Measurements from ENCODE around the gene LYRM4. TPM values are rescaled to one million over a fixed set of nuclear protein-coding genes. Genes with fewer than 3 reads are reported as not detected.

LYRM4 gene
- total RNA-seq, 4 donors from 2014 or later = 6.3 to 13.7 (median 7.8) TPM

DNA sequence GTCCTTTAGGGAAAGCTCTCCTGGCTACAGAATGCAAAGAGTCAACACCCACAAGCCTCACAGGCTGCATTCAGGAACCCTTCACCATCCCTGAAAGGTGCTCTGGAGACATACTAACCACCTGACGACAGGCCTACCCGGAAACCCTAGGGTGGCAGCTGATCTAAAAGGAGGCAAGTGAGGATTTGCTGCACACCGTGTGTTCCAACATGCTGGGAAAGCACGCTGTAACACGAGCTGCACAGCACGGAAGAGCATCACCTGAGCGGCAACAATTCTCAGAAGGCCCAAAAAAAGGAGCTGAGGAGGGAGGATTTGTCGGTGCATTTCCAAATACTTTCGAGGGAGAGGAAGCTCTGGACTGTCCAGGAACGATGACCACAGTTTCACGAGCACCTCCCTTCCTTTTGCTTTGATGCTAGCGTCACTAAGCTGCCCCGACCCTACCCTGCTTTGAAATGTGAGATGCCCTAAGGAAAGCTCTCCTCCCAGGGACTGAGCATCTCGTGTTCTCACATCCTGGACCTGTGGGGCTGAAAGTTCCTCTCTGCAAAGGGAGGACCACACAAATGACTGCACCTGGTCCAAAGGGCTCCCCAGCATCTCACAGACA, 88.6 kb downstream of the LYRM4 start:
- Histone ChIP-seq H3K36me3 (no peaks in the 10 kb centered on the region), H3K27me3 (no peaks in the 10 kb centered on the region), H3K4me3 (no peak overlapping the region), H3K9me3 (no peaks in the 10 kb centered on the region), H3K27ac (no peak overlapping the region), H3K4me1 (peaks cover 0 to 6% (median 0%) of the 10 kb centered on the region in 4 donors)
- no peak for DNase-seq
- TF ChIP-seq, protein P1, sequence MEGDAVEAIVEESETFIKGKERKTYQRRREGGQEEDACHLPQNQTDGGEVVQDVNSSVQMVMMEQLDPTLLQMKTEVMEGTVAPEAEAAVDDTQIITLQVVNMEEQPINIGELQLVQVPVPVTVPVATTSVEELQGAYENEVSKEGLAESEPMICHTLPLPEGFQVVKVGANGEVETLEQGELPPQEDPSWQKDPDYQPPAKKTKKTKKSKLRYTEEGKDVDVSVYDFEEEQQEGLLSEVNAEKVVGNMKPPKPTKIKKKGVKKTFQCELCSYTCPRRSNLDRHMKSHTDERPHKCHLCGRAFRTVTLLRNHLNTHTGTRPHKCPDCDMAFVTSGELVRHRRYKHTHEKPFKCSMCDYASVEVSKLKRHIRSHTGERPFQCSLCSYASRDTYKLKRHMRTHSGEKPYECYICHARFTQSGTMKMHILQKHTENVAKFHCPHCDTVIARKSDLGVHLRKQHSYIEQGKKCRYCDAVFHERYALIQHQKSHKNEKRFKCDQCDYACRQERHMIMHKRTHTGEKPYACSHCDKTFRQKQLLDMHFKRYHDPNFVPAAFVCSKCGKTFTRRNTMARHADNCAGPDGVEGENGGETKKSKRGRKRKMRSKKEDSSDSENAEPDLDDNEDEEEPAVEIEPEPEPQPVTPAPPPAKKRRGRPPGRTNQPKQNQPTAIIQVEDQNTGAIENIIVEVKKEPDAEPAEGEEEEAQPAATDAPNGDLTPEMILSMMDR (IDR thresholded peaks at IDR 0.05) = no peak
- no peak for TF ChIP-seq POLR2A (IDR thresholded peaks at IDR 0.05)

DNA sequence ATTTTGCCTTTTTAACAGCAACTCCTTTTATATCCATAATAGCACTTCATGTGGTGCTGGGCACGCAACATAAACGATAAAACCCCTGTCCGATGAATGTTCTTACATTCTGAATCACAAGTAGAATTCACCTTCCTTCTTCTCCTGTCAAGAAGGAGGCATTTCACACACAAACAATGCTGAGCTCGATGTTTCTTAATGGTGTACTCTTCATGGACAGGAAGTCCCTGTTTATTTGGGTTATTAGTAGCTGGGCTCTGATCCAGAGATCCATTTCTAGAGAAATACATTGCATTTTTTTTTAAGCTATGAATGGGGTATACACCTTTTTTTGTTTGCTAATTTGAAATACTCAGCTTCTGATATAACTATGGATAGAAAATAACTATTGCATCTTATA, 93.2 kb downstream of the LYRM4 start:
- Histone ChIP-seq H3K4me3 (no peak overlapping the region), H3K36me3 (no peaks in the 10 kb centered on the region), H3K27ac (no peak overlapping the region), H3K4me1 (no peaks in the 10 kb centered on the region), H3K27me3 (no peaks in the 10 kb centered on the region), H3K9me3 (no peaks in the 10 kb centered on the region)
- no peak for TF ChIP-seq POLR2A (IDR thresholded peaks at IDR 0.05)
- no peak for DNase-seq

DNA sequence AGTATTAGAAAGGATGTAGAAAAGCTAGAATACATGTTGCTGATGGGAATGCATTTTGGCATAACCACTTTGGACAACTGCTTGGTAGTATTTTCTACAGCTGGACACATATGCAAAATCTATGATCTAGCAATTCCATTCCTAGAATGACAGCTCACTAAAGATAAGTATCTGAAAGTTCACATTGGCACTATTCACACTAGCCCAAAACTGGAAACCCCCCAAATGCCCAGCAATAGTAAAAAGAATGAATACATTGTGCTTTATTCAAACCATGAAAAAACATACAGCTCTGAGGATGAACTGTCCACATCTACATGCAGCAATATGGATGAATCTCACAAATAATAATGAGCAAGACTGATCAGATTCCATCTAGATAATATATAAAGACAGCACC, 96.7 kb downstream of the LYRM4 start:
- Histone ChIP-seq H3K27me3 (no peaks in the 10 kb centered on the region), H3K9me3 (no peaks in the 10 kb centered on the region), H3K4me3 (no peak overlapping the region), H3K4me1 (no peaks in the 10 kb centered on the region), H3K36me3 (no peaks in the 10 kb centered on the region), H3K27ac (no peak overlapping the region)
- DNase-seq = no peak
- no peak for TF ChIP-seq POLR2A (IDR thresholded peaks at IDR 0.05)
- TF ChIP-seq, protein P1 (IDR thresholded peaks at IDR 0.05) = no peak

GRCh38 chr6:5163247-5163646, 97.5 kb downstream of the LYRM4 start:
- TF ChIP-seq, protein P1 (IDR thresholded peaks at IDR 0.05) = no peak
- no peak for TF ChIP-seq POLR2A (IDR thresholded peaks at IDR 0.05)

DNA sequence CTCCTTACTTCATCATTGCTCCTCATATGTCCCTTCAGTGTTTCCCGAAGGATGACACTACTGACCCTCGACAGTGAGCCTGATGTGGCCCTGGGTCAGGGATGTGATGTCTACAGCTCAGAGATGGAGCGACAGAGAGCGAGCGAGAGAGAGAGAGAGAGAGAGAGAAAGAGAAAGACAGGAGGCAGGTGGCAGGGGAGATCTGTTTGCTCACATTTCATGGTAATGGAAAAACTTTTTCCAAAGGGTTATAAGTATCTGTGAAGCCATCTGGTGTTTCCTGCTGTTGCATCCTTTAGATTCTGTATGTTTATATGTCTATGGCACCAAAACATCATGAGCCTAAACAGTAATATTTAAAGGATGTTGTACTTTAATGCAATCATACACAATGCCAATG, 98.4 kb downstream of the LYRM4 start:
- H3K9me3 ChIP-seq = no peaks in the 10 kb centered on the region
- no peak overlapping the region for H3K4me3 ChIP-seq
- no peak for DNase-seq
- H3K27ac ChIP-seq = no peak overlapping the region
- H3K4me1 ChIP-seq = no peaks in the 10 kb centered on the region
- TF ChIP-seq POLR2A (IDR thresholded peaks at IDR 0.05) = no peak
- H3K27me3 ChIP-seq = no peaks in the 10 kb centered on the region
- no peaks in the 10 kb centered on the region for H3K36me3 ChIP-seq

More at GRCh38 chr6:5163247-5163646, 97.5 kb downstream of the LYRM4 start:
- Histone ChIP-seq H3K27ac (no peak overlapping the region), H3K9me3 (no peaks in the 10 kb centered on the region), H3K4me1 (no peaks in the 10 kb centered on the region), H3K4me3 (no peak overlapping the region), H3K27me3 (no peaks in the 10 kb centered on the region), H3K36me3 (no peaks in the 10 kb centered on the region)
- no peak for DNase-seq

DNA sequence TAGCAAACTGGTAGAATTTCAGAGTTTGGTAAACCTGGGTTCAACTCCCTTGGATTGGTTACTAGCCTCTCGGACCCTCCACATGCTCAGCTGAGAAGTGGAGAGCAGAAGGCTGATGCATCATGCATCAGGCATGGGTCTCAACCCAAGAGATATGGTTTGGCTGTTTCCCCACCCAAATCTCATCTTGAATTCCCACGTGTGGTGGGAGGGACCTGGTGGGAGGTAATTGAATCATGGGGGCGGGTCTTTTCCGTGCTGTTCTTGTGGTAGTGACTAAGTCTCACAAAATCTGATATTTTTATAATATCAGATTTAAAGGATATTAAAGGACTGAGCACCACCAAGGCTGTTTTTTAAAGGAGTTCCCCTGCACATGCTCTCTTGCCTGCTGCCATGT, 100.5 kb downstream of the LYRM4 start:
- Histone ChIP-seq H3K27ac (no peak overlapping the region), H3K4me3 (no peak overlapping the region), H3K36me3 (no peaks in the 10 kb centered on the region), H3K27me3 (no peaks in the 10 kb centered on the region), H3K9me3 (no peaks in the 10 kb centered on the region), H3K4me1 (no peaks in the 10 kb centered on the region)
- TF ChIP-seq POLR2A (IDR thresholded peaks at IDR 0.05) = no peak
- TF ChIP-seq, protein P1 (IDR thresholded peaks at IDR 0.05) = no peak
- no peak for DNase-seq

- no peaks in the 10 kb centered on the region for H3K4me1 ChIP-seq
- no peak overlapping the region for H3K27ac ChIP-seq
- H3K9me3 ChIP-seq = no peaks in the 10 kb centered on the region
- H3K36me3 ChIP-seq = no peaks in the 10 kb centered on the region
- H3K27me3 ChIP-seq = no peaks in the 10 kb centered on the region
- no peak overlapping the region for H3K4me3 ChIP-seq
- no peak for DNase-seq
- TF ChIP-seq, protein P1 (IDR thresholded peaks at IDR 0.05) = no peak
- no peak for TF ChIP-seq POLR2A (IDR thresholded peaks at IDR 0.05)
These were observed 101.6 kb downstream of the LYRM4 start for GRCh38 chr6:5159162-5159561.
